ENCODE data around the gene DDX4.

GRCh38 chr5:55829956-55830355 is 92.1 kb downstream of the DDX4 start:
- TF ChIP-seq CTCF (IDR thresholded peaks at IDR 0.05) (no peak), POLR2A (IDR thresholded peaks at IDR 0.05) (no peak)
